SK-N-SH (cell line): Measurements from ENCODE around the gene WDR48. TPM values are rescaled to one million over a fixed set of nuclear protein-coding genes. Genes with fewer than 3 reads are reported as not detected.

Experiments used
- CTCF ChIA-PET: fragments of 300-600, 350-600 bp; formaldehyde crosslinking; extraction: SDS; loops from one replicate; lab custom pipeline; 2021; lab: Yijun Ruan, JAX
- POLR2A ChIA-PET: fragments of 350-600 bp; sonication (Branson Sonifier 250); formaldehyde crosslinking; extraction: SDS; loops from one replicate; lab custom pipeline; 2020; ENCODE audit warnings: antibody characterized with exemption, inconsistent platforms; lab: Yijun Ruan, JAX
- DNase-seq: peaks from one replicate; pipeline ENCODE4 v3.0.0; 2012
- H2AFZ ChIP-seq: fragments of 200-600 bp; sonication (generic); 2 replicates; pipeline ENCODE4 v1.8.1; 2016; ENCODE audit warnings: antibody characterized with exemption, mild to moderate bottlenecking, low read depth
- H3F3A ChIP-seq: fragments of 200-600 bp; sonication (generic); replicated peaks from 2 replicates; pipeline ENCODE3; 2016; ENCODE audit warnings: antibody characterized with exemption, mild to moderate bottlenecking; ENCODE audit not compliant: insufficient read depth
- H3K27ac ChIP-seq, 2 experiments: fragments of 200-500 bp in 1 of 2; fragments of 200-600 bp in 1 of 2; sonication (Bioruptor generic) in 1 of 2; sonication (generic), shearing (Covaris generic) in 1 of 2; 2 replicates each; pipeline versions ENCODE4 v1.5.1 to v1.6.1; 2014 to 2016; ENCODE audit warnings: low read depth in 2 of 2, inconsistent platforms in 1 of 2, low read length in 1 of 2, mild to moderate bottlenecking in 1 of 2, mixed read lengths in 1 of 2
- H3K27me3 ChIP-seq: fragments of 200-600 bp; sonication (generic), shearing (Covaris generic); 2 replicates; pipeline ENCODE4 v1.6.1; 2016; ENCODE audit warnings: mixed run types; ENCODE audit not compliant: insufficient read depth
- H3K36me3 ChIP-seq, 2 experiments: fragments of 200-500 bp in 1 of 2; fragments of 200-600 bp in 1 of 2; sonication (Bioruptor generic) in 1 of 2; sonication (generic) in 1 of 2; replicated peaks in 1 of 2; 2 replicates each; pipeline versions ENCODE3 to v1.5.1; 2014 to 2016; ENCODE audit warnings: low read length in 1 of 2, mild to moderate bottlenecking in 1 of 2; ENCODE audit not compliant: insufficient read depth in 2 of 2, control insufficient read depth in 1 of 2
- H3K4me1 ChIP-seq, 2 experiments: fragments of 200-500 bp in 1 of 2; fragments of 200-600 bp in 1 of 2; sonication (Bioruptor generic) in 1 of 2; sonication (generic), shearing (Covaris generic) in 1 of 2; 2 replicates each; pipeline versions ENCODE4 v1.5.1 to v1.6.1; 2014 to 2016; ENCODE audit warnings: low read depth in 1 of 2, low read length in 1 of 2, mixed run types in 1 of 2; ENCODE audit not compliant: insufficient read depth in 2 of 2, control insufficient read depth in 1 of 2
- H3K4me2 ChIP-seq: fragments of 200-600 bp; sonication (generic), shearing (Covaris generic); 2 replicates; pipeline ENCODE4 v1.6.1; 2017; ENCODE audit warnings: mixed run types
- H3K4me3 ChIP-seq, 2 experiments: fragments of 200-500 bp in 1 of 2; fragments of 200-600 bp in 1 of 2; sonication (Bioruptor generic) in 1 of 2; sonication (generic), shearing (Covaris generic) in 1 of 2; 2 replicates each; pipeline versions ENCODE4 v1.5.1 to v1.8.1; 2014 to 2016; ENCODE audit warnings: low read depth in 2 of 2, inconsistent platforms in 1 of 2, low read length in 1 of 2, mild to moderate bottlenecking in 1 of 2, mixed read lengths in 1 of 2, moderate library complexity in 1 of 2
- H3K79me2 ChIP-seq: fragments of 200-600 bp; sonication (generic); 2 replicates; pipeline ENCODE4 v1.8.1; 2017; ENCODE audit warnings: mild to moderate bottlenecking; ENCODE audit not compliant: insufficient read depth
- H3K9ac ChIP-seq: fragments of 200-600 bp; sonication (generic); 2 replicates; pipeline ENCODE4 v1.6.1; 2017; ENCODE audit warnings: mixed run types
- H3K9me2 ChIP-seq: fragments of 200-600 bp; sonication (generic); 2 replicates; pipeline ENCODE4 v1.6.1; 2017; ENCODE audit warnings: mixed run types
- H3K9me3 ChIP-seq: fragments of 200-600 bp; sonication (generic); 2 replicates; pipeline ENCODE4 v1.6.1; 2017; ENCODE audit warnings: mixed run types, mild to moderate bottlenecking, moderate library complexity
- H4K20me1 ChIP-seq: fragments of 200-600 bp; sonication (generic); 2 replicates; pipeline ENCODE4 v1.6.1; 2017; ENCODE audit warnings: mild to moderate bottlenecking, mixed run types; ENCODE audit not compliant: insufficient read depth
- EZH2phosphoT487 ChIP-seq: fragments of 200-600 bp; sonication (generic); IDR thresholded peaks from 2 replicates; pipeline ENCODE4 v1.6.1; 2017; ENCODE audit warnings: low read depth, mixed run types, mild to moderate bottlenecking, antibody characterized with exemption, moderate library complexity, borderline replicate concordance
- FOXM1 ChIP-seq: IDR thresholded peaks from 2 replicates; pipeline ENCODE4 v1.4.0; 2012; ENCODE audit warnings: low read depth, mild to moderate bottlenecking
- JUND ChIP-seq: IDR thresholded peaks from 2 replicates; pipeline ENCODE4 v1.4.0; 2012
- NFIC ChIP-seq: IDR thresholded peaks from 2 replicates; pipeline ENCODE4 v1.4.0; 2012; ENCODE audit warnings: borderline replicate concordance
- NRF1 ChIP-seq: IDR thresholded peaks from 2 replicates; pipeline ENCODE4 v1.6.1; 2012; ENCODE audit warnings: low read depth, mild to moderate bottlenecking, low read length
- WGBS: methylation state at CpG from one replicate; pipeline ENCODE4 v1.1.6; 2017; ENCODE audit warnings: low lambda C conversion rate; 5-methylcytosine and 5-hydroxymethylcytosine counted together
- polyA plus RNA-seq, 3 experiments: library from polyadenylated mRNA; depleted of rRNA; stranded (reverse); fragments of >200 nt; gene quantifications; 2 replicates each; pipeline ENCODE4 v1.2.3, GENCODE V29; 2012
- small RNA-seq, 7 experiments: library from RNA; depleted of rRNA; stranded (forward); fragments of <200 nt; gene quantifications; one replicate each; pipeline ENCODE3, GENCODE V24; 2012
- TF ChIP-seq, protein P1 (sequence below): fragments of 200-600 bp; sonication (generic); IDR thresholded peaks from 2 replicates; pipeline ENCODE4 v1.6.1; 2017; ENCODE audit warnings: antibody characterized with exemption, mild to moderate bottlenecking, moderate library complexity
- TF ChIP-seq, protein P2 (sequence below): IDR thresholded peaks from 2 replicates; pipeline ENCODE4 v1.6.1; 2012; ENCODE audit warnings: mild to moderate bottlenecking, low read depth, low read length, moderate library complexity

The WDR48 gene
- polyA plus RNA-seq, 1 of the 3 experiments (the other 2 are of a cell fraction) = 12.1 TPM

DNA sequence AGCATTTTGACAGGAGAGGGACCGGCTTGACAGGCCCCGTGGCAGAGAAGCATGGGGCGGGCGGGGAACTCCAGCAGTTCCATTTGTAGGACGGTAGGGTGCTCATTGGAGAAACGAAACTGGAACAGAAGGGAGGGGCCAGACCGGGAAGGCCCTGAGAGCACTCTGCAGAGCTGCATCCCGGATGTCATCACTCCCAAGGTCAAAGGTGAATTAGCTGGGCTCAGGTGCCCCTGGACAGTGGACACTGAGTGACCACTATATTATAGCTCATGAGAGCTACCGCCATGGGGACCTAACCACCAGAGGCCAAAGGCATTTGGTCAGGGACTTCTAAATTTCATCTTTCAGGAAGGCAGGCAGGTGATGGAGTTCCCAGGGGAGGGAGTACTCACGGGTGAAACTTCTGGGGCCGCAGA is 94.3 kb downstream of the WDR48 start:
- POLR2A ChIA-PET = no interaction called here
- peaks cover 50 to 84% of the 10 kb centered on the region in 2 experiments for H3K4me1 ChIP-seq

More for the DNA sequence above, 94.3 kb downstream of the WDR48 start:
- peaks cover 40% of the 10 kb centered on the region for H4K20me1 ChIP-seq
- peak overlapping the region; percentile 14; the same call in 1 of the 2 replicates for H3K9ac ChIP-seq
- peaks cover 37 to 40% of the 10 kb centered on the region in 2 experiments for H3K36me3 ChIP-seq
- peaks cover 93% of the 10 kb centered on the region for H3K79me2 ChIP-seq
- H3K9me3 ChIP-seq = no peaks in the 10 kb centered on the region
- peak overlapping the region; percentile 31 to 100 for H3K27ac ChIP-seq
- TF ChIP-seq JUND = no peak
- no peak for TF ChIP-seq NRF1
- TF ChIP-seq EZH2phosphoT487 = no peak
- no peak for TF ChIP-seq NFIC
- TF ChIP-seq FOXM1 = no peak
- TF ChIP-seq, protein P1, sequence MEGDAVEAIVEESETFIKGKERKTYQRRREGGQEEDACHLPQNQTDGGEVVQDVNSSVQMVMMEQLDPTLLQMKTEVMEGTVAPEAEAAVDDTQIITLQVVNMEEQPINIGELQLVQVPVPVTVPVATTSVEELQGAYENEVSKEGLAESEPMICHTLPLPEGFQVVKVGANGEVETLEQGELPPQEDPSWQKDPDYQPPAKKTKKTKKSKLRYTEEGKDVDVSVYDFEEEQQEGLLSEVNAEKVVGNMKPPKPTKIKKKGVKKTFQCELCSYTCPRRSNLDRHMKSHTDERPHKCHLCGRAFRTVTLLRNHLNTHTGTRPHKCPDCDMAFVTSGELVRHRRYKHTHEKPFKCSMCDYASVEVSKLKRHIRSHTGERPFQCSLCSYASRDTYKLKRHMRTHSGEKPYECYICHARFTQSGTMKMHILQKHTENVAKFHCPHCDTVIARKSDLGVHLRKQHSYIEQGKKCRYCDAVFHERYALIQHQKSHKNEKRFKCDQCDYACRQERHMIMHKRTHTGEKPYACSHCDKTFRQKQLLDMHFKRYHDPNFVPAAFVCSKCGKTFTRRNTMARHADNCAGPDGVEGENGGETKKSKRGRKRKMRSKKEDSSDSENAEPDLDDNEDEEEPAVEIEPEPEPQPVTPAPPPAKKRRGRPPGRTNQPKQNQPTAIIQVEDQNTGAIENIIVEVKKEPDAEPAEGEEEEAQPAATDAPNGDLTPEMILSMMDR = no peak
- TF ChIP-seq, protein P2, sequence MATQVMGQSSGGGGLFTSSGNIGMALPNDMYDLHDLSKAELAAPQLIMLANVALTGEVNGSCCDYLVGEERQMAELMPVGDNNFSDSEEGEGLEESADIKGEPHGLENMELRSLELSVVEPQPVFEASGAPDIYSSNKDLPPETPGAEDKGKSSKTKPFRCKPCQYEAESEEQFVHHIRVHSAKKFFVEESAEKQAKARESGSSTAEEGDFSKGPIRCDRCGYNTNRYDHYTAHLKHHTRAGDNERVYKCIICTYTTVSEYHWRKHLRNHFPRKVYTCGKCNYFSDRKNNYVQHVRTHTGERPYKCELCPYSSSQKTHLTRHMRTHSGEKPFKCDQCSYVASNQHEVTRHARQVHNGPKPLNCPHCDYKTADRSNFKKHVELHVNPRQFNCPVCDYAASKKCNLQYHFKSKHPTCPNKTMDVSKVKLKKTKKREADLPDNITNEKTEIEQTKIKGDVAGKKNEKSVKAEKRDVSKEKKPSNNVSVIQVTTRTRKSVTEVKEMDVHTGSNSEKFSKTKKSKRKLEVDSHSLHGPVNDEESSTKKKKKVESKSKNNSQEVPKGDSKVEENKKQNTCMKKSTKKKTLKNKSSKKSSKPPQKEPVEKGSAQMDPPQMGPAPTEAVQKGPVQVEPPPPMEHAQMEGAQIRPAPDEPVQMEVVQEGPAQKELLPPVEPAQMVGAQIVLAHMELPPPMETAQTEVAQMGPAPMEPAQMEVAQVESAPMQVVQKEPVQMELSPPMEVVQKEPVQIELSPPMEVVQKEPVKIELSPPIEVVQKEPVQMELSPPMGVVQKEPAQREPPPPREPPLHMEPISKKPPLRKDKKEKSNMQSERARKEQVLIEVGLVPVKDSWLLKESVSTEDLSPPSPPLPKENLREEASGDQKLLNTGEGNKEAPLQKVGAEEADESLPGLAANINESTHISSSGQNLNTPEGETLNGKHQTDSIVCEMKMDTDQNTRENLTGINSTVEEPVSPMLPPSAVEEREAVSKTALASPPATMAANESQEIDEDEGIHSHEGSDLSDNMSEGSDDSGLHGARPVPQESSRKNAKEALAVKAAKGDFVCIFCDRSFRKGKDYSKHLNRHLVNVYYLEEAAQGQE = no peak
- CTCF ChIA-PET = interaction anchor here (1.0 to 3.2 kb wide), 4 partner anchors 9 to 142 kb away, joined by 3 to 18 read pairs (median 8); no protein-coding TSS in a partner anchor
- H3K27me3 ChIP-seq = no peaks in the 10 kb centered on the region
- H3K4me2 ChIP-seq = peak overlapping the region; percentile 97; the same call in 1 of the 2 replicates
- H3K9me2 ChIP-seq = no peaks in the 10 kb centered on the region
- H3F3A ChIP-seq = peaks cover 37% of the 10 kb centered on the region
- no peak for DNase-seq
- no peak overlapping the region for H3K4me3 ChIP-seq
- no peak overlapping the region for H2AFZ ChIP-seq
- WGBS = 81% methylated on average over 10 of the region's 11 CpGs

Small RNA genes within 50 kb of the gene (small RNA-seq; reads per million reads assigned to genes)
- gene RNU6-1227P = 0 reads per million in 7 experiments

Other genes with a start within 250 kb of the WDR48 start
- not detected in 2 replicates for gene SCN10A, start 235.8 kb upstream of the WDR48 start, polyA plus RNA-seq (2012; rRNA removed)
- 0.02 TPM in 2 replicates for gene SCN11A, start 72 bp upstream of the WDR48 start, polyA plus RNA-seq (2012; rRNA removed)
- gene GORASP1, start 55.6 kb downstream of the WDR48 start, polyA plus RNA-seq (2012; rRNA removed) = 44.3 and 56.2 TPM in 2 replicates
- gene TTC21A, start 55.7 kb downstream of the WDR48 start, polyA plus RNA-seq (2012; rRNA removed) = 3.9 and 4.2 TPM in 2 replicates
- 24.5 and 26.3 TPM in 2 replicates for gene CSRNP1, start 101.6 kb downstream of the WDR48 start, polyA plus RNA-seq (2012; rRNA removed)
- gene XIRP1, start 140.6 kb downstream of the WDR48 start, polyA plus RNA-seq (2012; rRNA removed) = not detected in 2 replicates
- gene CX3CR1, start 228.0 kb downstream of the WDR48 start, polyA plus RNA-seq (2012; rRNA removed) = not detected in 2 replicates